Endothelial cell of umbilical vein (primary cell): ENCODE measurements around the gene SOCS7. TPM values are rescaled to one million over a fixed set of nuclear protein-coding genes. Genes with fewer than 3 reads are reported as not detected.

Experiments used
- BruUV-seq: library from RNA; stranded (reverse); fragments of 400-500 nt; replicated peaks from 2 replicates; lab custom pipeline; 2021; lab: Mats Ljungman, UMichigan
- CTCF ChIA-PET: fragments of 300-600, 350-600 bp; sonication (Branson Sonifier 250); formaldehyde crosslinking; loops from one replicate; lab custom pipeline; 2021; ENCODE audit warnings: antibody characterized with exemption, inconsistent platforms; lab: Charles Lee
- POLR2A ChIA-PET: fragments of 300-600, 350-600 bp; sonication (Branson Sonifier 250); formaldehyde crosslinking; loops from one replicate; lab custom pipeline; 2021; ENCODE audit warnings: antibody characterized with exemption, inconsistent platforms; lab: Charles Lee
- DNase-seq: peaks from one replicate; pipeline ENCODE4 v3.0.0-alpha.2; 2011; ENCODE audit warnings: low read depth, low spot score
- FAIRE-seq: peaks from 2 replicates; lab custom pipeline; 2011; peaks lifted over from hg19 to GRCh38; lab: Jason Lieb, UNC
- H2AFZ ChIP-seq: 2 replicates; pipeline ENCODE4 v1.6.0; 2012; ENCODE audit warnings: low read depth, low read length, control low read depth, inconsistent platforms
- H3K27ac ChIP-seq: 2 replicates; pipeline ENCODE4 v1.5.1; 2011; ENCODE audit warnings: low read depth, mild to moderate bottlenecking, control low read depth, low read length, moderate library complexity; ENCODE audit not compliant: insufficient read depth
- H3K27me3 ChIP-seq, 2 experiments: 2 replicates each; pipeline versions ENCODE4 v1.6.0 to v1.6.1; 2011; ENCODE audit warnings: low read length in 2 of 2, mixed read lengths in 1 of 2; ENCODE audit not compliant: control insufficient read depth in 2 of 2, insufficient read depth in 2 of 2
- H3K36me3 ChIP-seq, 2 experiments: 2 replicates in 1 of 2; 3 replicates in 1 of 2; pipeline ENCODE4 v1.5.1; 2011; ENCODE audit warnings: low read length in 2 of 2, mild to moderate bottlenecking in 1 of 2, moderate library complexity in 1 of 2; ENCODE audit not compliant: control insufficient read depth in 2 of 2, insufficient read depth in 2 of 2; ENCODE audit errors: extremely low read depth in 1 of 2
- H3K4me1 ChIP-seq: 3 replicates; pipeline ENCODE4 v1.5.1; 2011; ENCODE audit warnings: mild to moderate bottlenecking, low read length; ENCODE audit not compliant: control insufficient read depth, insufficient read depth; ENCODE audit errors: extremely low read depth
- H3K4me2 ChIP-seq: 2 replicates; pipeline ENCODE4 v1.6.1; 2011; ENCODE audit warnings: low read length, control low read depth, mixed read lengths; ENCODE audit not compliant: insufficient read depth
- H3K4me3 ChIP-seq, 3 experiments: fragments of 200-600 bp in 1 of 3; sonication (generic), shearing (Covaris generic) in 1 of 3; replicated peaks in 1 of 3; 2 replicates each; pipeline ENCODE4 v1.5.1; 2011 to 2016; ENCODE audit warnings: control low read depth in 3 of 3, low read length in 3 of 3, mild to moderate bottlenecking in 2 of 3, inconsistent platforms in 1 of 3, low read depth in 1 of 3, moderate library complexity in 1 of 3; ENCODE audit not compliant: insufficient read depth in 1 of 3
- H3K79me2 ChIP-seq: 2 replicates; pipeline ENCODE4 v1.6.0; 2012; ENCODE audit warnings: low read length, inconsistent platforms; ENCODE audit not compliant: control insufficient read depth, insufficient read depth
- H3K9ac ChIP-seq: replicated peaks from 2 replicates; pipeline ENCODE3; 2011; ENCODE audit warnings: low read length, control low read depth; ENCODE audit not compliant: insufficient read depth; ENCODE audit errors: extremely low read depth
- H3K9me1 ChIP-seq: replicated peaks from 3 replicates; pipeline ENCODE4 v1.6.0; 2011; ENCODE audit warnings: mild to moderate bottlenecking, low read length; ENCODE audit not compliant: control insufficient read depth, insufficient read depth; ENCODE audit errors: extremely low read depth
- H3K9me3 ChIP-seq: replicated peaks from 2 replicates; pipeline ENCODE4 v1.5.1; 2012; ENCODE audit warnings: low read length, inconsistent platforms; ENCODE audit not compliant: control insufficient read depth, insufficient read depth
- H4K20me1 ChIP-seq: replicated peaks from 2 replicates; pipeline ENCODE3; 2011; ENCODE audit warnings: mild to moderate bottlenecking, low read length; ENCODE audit not compliant: control insufficient read depth, insufficient read depth; ENCODE audit errors: extremely low read depth
- CTCF ChIP-seq, 2 donors: IDR thresholded peaks; 1 replicate in 1 of 2; 2 replicates in 1 of 2; pipeline ENCODE4 v1.5.1; 2011; ENCODE audit warnings: low read length in 2 of 2, mild to moderate bottlenecking in 2 of 2, moderate library complexity in 2 of 2, control low read depth in 1 of 2, inconsistent platforms in 1 of 2, low read depth in 1 of 2; ENCODE audit not compliant: insufficient read depth in 1 of 2; ENCODE audit errors: extremely low read depth in 1 of 2
- EZH2 ChIP-seq: IDR thresholded peaks from 2 replicates; pipeline ENCODE4 v1.6.1; 2012; ENCODE audit warnings: borderline replicate concordance, low read depth, mild to moderate bottlenecking, moderate library complexity, low read length, inconsistent platforms; ENCODE audit not compliant: severe bottlenecking
- FOS ChIP-seq: IDR thresholded peaks from 2 replicates; pipeline ENCODE4 v1.6.1; 2011; ENCODE audit warnings: mild to moderate bottlenecking, low read length, moderate library complexity, borderline replicate concordance; ENCODE audit not compliant: insufficient read depth
- GATA2 ChIP-seq: IDR thresholded peaks from 2 replicates; pipeline ENCODE4 v1.7.0; 2011; ENCODE audit warnings: low read depth, mild to moderate bottlenecking, moderate library complexity, mixed read lengths, low read length; ENCODE audit not compliant: insufficient read length, insufficient read depth
- JUN ChIP-seq: IDR thresholded peaks from 2 replicates; pipeline ENCODE4 v1.6.1; 2011; ENCODE audit warnings: borderline replicate concordance, low read depth; ENCODE audit not compliant: insufficient read length, insufficient read depth
- MYC ChIP-seq: IDR thresholded peaks from one replicate; pipeline ENCODE4 v1.6.1; 2011; ENCODE audit warnings: mild to moderate bottlenecking, low read depth, low read length
- POLR2A ChIP-seq: IDR thresholded peaks from 2 replicates; pipeline ENCODE4 v1.6.1; 2012; ENCODE audit warnings: low read depth, mild to moderate bottlenecking, control low read depth, low read length
- POLR2AphosphoS5 ChIP-seq: IDR thresholded peaks from 2 replicates; pipeline ENCODE4 v1.6.1; 2012; ENCODE audit warnings: low read depth, mild to moderate bottlenecking, control low read depth, low read length, moderate library complexity; ENCODE audit not compliant: insufficient read depth
- dilution Hi-C: fragments of 300-500 bp; cut with MboI; formaldehyde crosslinking; loops from one replicate; pipeline ENCODE4 v1.15.0; 2019; ENCODE audit warnings: low sequenced_read_pairs; ENCODE audit not compliant: extremely low pct_ligation_motif_present
- intact Hi-C: fragments of 100-400 bp; cut with micrococcal nuclease; formaldehyde crosslinking; loops from one replicate; pipeline ENCODE4 v1.10.0; 2022
- polyA plus RNA-seq, 4 experiments: library from polyadenylated mRNA; depleted of rRNA in 3 of 4; stranded (reverse) in 3 of 4; unstranded in 1 of 4; fragments of >200 nt; gene quantifications; 2 replicates each; pipeline versions ENCODE4 v1.2.1 to v1.2.3, GENCODE V29; 2011 to 2012; ENCODE audit warnings: missing spikeins in 1 of 4
- total RNA-seq: library from RNA; stranded (reverse); gene quantifications from 2 replicates; pipeline ENCODE4 v1.2.3, GENCODE V29; 2021
- TF ChIP-seq, protein P1 (sequence below): IDR thresholded peaks from 2 replicates; pipeline ENCODE4 v1.6.1; 2011; ENCODE audit not compliant: insufficient read depth, insufficient read length

Gene SOCS7
- total and polyA plus RNA-seq, 2 donors (not counting 3 experiments of a cell fraction or from before 2014, with no cell fraction given), result 5.9 to 10.4 TPM

GRCh38 chr17:38427160-38427949 lies 75.7 kb downstream of the SOCS7 start:
- TSS peak; percentile 25 for BruUV-seq
- dilution Hi-C loops (no loop called here), intact Hi-C loops (no loop called here)
- Histone ChIP-seq H3K27ac (peak overlapping the region; percentile 94), H3K4me2 (peak overlapping the region; percentile 87), H3K79me2 (peaks cover 53% of the 10 kb centered on the region), H3K9ac (peak overlapping the region; percentile 58), H3K4me3 (peak overlapping the region; percentile 52 to 67 (median 63)), H3K9me3 (no peaks in the 10 kb centered on the region), H3K27me3 (no peaks in the 10 kb centered on the region), H3K4me1 (peaks cover 53% of the 10 kb centered on the region), H2AFZ (peak overlapping the region; percentile 57), H4K20me1 (peaks cover 5% of the 10 kb centered on the region), H3K36me3 (peaks cover 0 to 2% of the 10 kb centered on the region in 2 experiments), H3K9me1 (no peaks in the 10 kb centered on the region)
- no peak for TF ChIP-seq MYC
- TF ChIP-seq CTCF (IDR thresholded peaks at IDR 0.05; ENCODE audit: extremely low read depth in 1 of 2, insufficient read depth in 1 of 2, low read depth in 1 of 2, low read length in 2 of 2), result no peak
- TF ChIP-seq FOS, result no peak
- no peak for TF ChIP-seq POLR2A
- TF ChIP-seq EZH2, result no peak
- TF ChIP-seq, protein P1, sequence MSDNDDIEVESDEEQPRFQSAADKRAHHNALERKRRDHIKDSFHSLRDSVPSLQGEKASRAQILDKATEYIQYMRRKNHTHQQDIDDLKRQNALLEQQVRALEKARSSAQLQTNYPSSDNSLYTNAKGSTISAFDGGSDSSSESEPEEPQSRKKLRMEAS, result no peak
- no peak for TF ChIP-seq POLR2AphosphoS5
- TF ChIP-seq JUN, result no peak
- no peak for TF ChIP-seq GATA2
- CTCF ChIA-PET, result interaction anchor here (0.7 to 5.7 kb wide), 8 partner anchors 12 to 157 kb away, joined by 3 to 72 read pairs (median 6); no protein-coding TSS in a partner anchor
- DNase-seq, result no peak
- POLR2A ChIA-PET, result no interaction called here
- FAIRE-seq, result no peak
